CD4-positive, alpha-beta T cell (primary cell): Measurements from ENCODE around the gene GPC5. TPM values are rescaled to one million over a fixed set of nuclear protein-coding genes. Genes with fewer than 3 reads are reported as not detected.
A peak's percentile ranks its signal among the peaks of the same experiment; 100 is the strongest.

Experiments used
- ATAC-seq: fragments of 200-7000 bp; cut with Tn5 transposase; one replicate; pipeline ENCODE4 v1.10.0; 2022; ENCODE audit warnings: mild to moderate bottlenecking; ENCODE audit not compliant: poor library complexity
- CTCF ChIA-PET: fragments of 350-600 bp; sonication (Branson Sonifier 250); formaldehyde crosslinking; loops from one replicate; lab custom pipeline; 2021; ENCODE audit warnings: antibody characterized with exemption, inconsistent platforms; lab: Charles Lee
- POLR2A ChIA-PET: fragments of 350-600 bp; sonication (Branson Sonifier 250); formaldehyde crosslinking; loops from one replicate; lab custom pipeline; 2021; ENCODE audit warnings: antibody characterized with exemption, inconsistent platforms; lab: Charles Lee
- DNase-seq, 14 experiments: peaks; one replicate each; pipeline ENCODE4 v3.0.0-alpha.2; 2013 to 2020; ENCODE audit warnings: mixed read lengths in 2 of 14
- H3K27ac ChIP-seq, 2 donors: one replicate each; pipeline versions ENCODE4 v1.5.1 to v1.7.0; 2013; ENCODE audit warnings: low read length in 2 of 2, low read depth in 1 of 2, mild to moderate bottlenecking in 1 of 2
- H3K27me3 ChIP-seq, 2 experiments: 1 replicate in 1 of 2; 2 replicates in 1 of 2; pipeline versions ENCODE4 v1.6.1 to v1.7.0; 2013; ENCODE audit warnings: low read length in 2 of 2, control low read depth in 1 of 2, mild to moderate bottlenecking in 1 of 2, moderate library complexity in 1 of 2; ENCODE audit not compliant: insufficient read depth in 2 of 2, control insufficient read depth in 1 of 2
- H3K36me3 ChIP-seq: one replicate; pipeline ENCODE4 v1.6.1; 2013; ENCODE audit warnings: low read length, control low read depth; ENCODE audit not compliant: insufficient read depth
- H3K4me1 ChIP-seq: one replicate; pipeline ENCODE4 v1.6.1; 2013; ENCODE audit warnings: low read length, control low read depth; ENCODE audit not compliant: insufficient read depth
- H3K4me3 ChIP-seq: one replicate; pipeline ENCODE4 v1.5.1; 2013; ENCODE audit warnings: mild to moderate bottlenecking, low read length, moderate library complexity
- H3K9me3 ChIP-seq, 2 experiments: 1 replicate in 1 of 2; 2 replicates in 1 of 2; pipeline versions ENCODE4 v1.6.1 to v1.7.0; 2013; ENCODE audit warnings: low read length in 2 of 2, mild to moderate bottlenecking in 2 of 2, control low read depth in 1 of 2, moderate library complexity in 1 of 2; ENCODE audit not compliant: control insufficient read depth in 1 of 2, insufficient read depth in 1 of 2
- H3K27ac Mint-ChIP-seq: one replicate; pipeline ENCODE4 v1.8.0; 2020; ENCODE audit warnings: mixed read lengths
- H3K27me3 Mint-ChIP-seq: one replicate; pipeline ENCODE4 v1.8.0; 2021; ENCODE audit warnings: mixed read lengths
- H3K36me3 Mint-ChIP-seq: one replicate; pipeline ENCODE4 v1.8.0; 2021; ENCODE audit warnings: low read depth, mixed read lengths
- H3K4me1 Mint-ChIP-seq: one replicate; pipeline ENCODE4 v1.8.0; 2021; ENCODE audit warnings: low read depth, mixed read lengths
- H3K4me3 Mint-ChIP-seq: one replicate; pipeline ENCODE4 v1.8.0; 2020; ENCODE audit warnings: mild to moderate bottlenecking, mixed read lengths
- H3K9me3 Mint-ChIP-seq: one replicate; pipeline ENCODE4 v1.8.0; 2020; ENCODE audit warnings: mixed read lengths
- intact Hi-C, 2 experiments: fragments of 100-400 bp; cut with DNase I in 1 of 2; cut with micrococcal nuclease in 1 of 2; formaldehyde crosslinking; loops; one replicate each; pipeline versions ENCODE4 v1.15.1 to v1.9.0; 2023 to 2025; cut with DNase I, micrococcal nuclease
- total RNA-seq, 174 experiments: library from RNA in 2 of 174; stranded (reverse) in 2 of 174; gene quantifications; one replicate each; pipeline ENCODE4 v1.2.3 and lab custom pipeline; 2021 to 2026
- TF ChIP-seq, protein P1 (sequence below): fragments of 200-600 bp; IDR thresholded peaks from one replicate; pipeline ENCODE4 v1.8.0; 2022; ENCODE audit warnings: antibody characterized with exemption, mild to moderate bottlenecking

GPC5 gene
- total RNA-seq, 2 experiments from 2014 or later: not detected

DNA sequence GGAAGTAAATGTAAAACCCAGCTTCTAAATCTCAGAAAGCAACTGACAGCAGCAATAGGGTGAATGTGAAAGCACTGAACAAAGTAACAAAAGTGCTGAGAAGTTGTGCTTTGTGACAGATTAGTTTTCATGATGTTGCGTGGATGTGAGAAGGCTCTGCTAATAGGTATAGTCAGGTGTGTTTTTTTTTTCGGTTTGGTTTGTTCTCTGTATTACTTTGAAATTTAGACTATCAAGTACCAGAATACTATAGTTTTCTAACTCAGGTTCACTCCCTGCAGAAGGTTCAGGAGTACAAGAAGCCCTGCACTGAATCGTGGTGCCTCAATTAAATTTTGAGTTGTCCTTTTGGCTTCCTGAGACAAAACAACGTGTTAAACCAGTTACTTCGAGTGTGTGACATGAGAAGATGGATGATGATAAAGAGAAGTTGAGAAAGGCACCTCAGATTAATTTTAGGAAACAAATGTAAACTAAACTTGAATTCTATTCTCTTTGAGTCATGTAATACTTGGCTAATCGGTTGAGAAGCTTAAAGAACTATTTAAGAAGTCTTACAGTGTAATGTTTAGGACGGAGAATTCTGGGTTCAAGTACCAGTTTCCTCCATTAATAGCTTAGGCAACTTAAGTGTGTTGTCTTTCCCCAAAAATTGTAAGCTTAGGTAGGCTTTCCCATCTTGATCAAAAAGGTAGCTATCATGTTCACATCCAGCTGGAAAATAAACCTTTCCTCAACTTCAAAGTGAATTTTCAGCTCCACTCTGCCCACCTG is 40.6 kb upstream of the GPC5 start:
- Histone ChIP-seq H3K27ac (no peak overlapping the region), H3K4me1 (no peaks in the 10 kb centered on the region), H3K36me3 (peaks cover 31% of the 10 kb centered on the region), H3K27me3 (no peaks in the 10 kb centered on the region), H3K4me3 (no peak overlapping the region), H3K9me3 (no peaks in the 10 kb centered on the region)
- peaks cover 41% of the 10 kb centered on the region for H3K36me3 Mint-ChIP-seq
- no peaks in the 10 kb centered on the region for H3K27me3 Mint-ChIP-seq
- intact Hi-C loops: no loop called here
- DNase-seq: no peak
- H3K9me3 Mint-ChIP-seq: no peaks in the 10 kb centered on the region
- TF ChIP-seq, protein P1, sequence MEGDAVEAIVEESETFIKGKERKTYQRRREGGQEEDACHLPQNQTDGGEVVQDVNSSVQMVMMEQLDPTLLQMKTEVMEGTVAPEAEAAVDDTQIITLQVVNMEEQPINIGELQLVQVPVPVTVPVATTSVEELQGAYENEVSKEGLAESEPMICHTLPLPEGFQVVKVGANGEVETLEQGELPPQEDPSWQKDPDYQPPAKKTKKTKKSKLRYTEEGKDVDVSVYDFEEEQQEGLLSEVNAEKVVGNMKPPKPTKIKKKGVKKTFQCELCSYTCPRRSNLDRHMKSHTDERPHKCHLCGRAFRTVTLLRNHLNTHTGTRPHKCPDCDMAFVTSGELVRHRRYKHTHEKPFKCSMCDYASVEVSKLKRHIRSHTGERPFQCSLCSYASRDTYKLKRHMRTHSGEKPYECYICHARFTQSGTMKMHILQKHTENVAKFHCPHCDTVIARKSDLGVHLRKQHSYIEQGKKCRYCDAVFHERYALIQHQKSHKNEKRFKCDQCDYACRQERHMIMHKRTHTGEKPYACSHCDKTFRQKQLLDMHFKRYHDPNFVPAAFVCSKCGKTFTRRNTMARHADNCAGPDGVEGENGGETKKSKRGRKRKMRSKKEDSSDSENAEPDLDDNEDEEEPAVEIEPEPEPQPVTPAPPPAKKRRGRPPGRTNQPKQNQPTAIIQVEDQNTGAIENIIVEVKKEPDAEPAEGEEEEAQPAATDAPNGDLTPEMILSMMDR: no peak
- ChIA-PET CTCF (no interaction called here), POLR2A (interaction anchor here (0.9 kb wide), 1 partner anchor 11 kb away, joined by 3 read pairs; no protein-coding TSS in a partner anchor)
- no peak overlapping the region for H3K4me3 Mint-ChIP-seq
- ATAC-seq: no peak
- H3K27ac Mint-ChIP-seq: peak overlapping the region; percentile 45
- peaks cover 40% of the 10 kb centered on the region for H3K4me1 Mint-ChIP-seq

DNA sequence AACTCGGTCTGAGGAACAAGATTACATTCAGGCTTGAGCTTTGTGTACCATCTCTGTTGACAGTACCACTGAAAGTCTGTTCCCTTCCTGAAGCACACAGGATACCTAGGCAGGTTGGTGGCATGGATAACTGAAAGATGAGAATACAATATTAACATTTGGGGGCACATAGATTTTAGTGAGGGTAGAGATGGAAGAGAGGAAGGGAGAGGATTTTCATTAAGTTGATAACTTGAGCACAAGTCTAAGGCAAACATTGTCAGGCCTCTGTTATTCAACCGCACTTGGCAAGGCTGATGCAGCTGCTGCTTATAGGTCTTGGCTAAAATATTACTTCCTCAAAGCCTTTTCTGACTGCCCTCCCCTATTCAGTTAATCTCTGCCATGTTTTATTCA is 40.0 kb upstream of the GPC5 start:
- H3K4me1 ChIP-seq: no peaks in the 10 kb centered on the region
- TF ChIP-seq, protein P1: no peak
- no peak overlapping the region for H3K4me3 ChIP-seq
- ChIA-PET POLR2A (interaction anchor here (0.9 kb wide), 1 partner anchor 12 kb away, joined by 3 read pairs; no protein-coding TSS in a partner anchor), CTCF (no interaction called here)
- no peaks in the 10 kb centered on the region for H3K27me3 ChIP-seq
- Mint-ChIP-seq H3K36me3 (peaks cover 35% of the 10 kb centered on the region), H3K27ac (peak overlapping the region; percentile 45), H3K27me3 (no peaks in the 10 kb centered on the region), H3K4me1 (peaks cover 36% of the 10 kb centered on the region), H3K9me3 (no peaks in the 10 kb centered on the region), H3K4me3 (no peak overlapping the region)
- H3K27ac ChIP-seq: no peak overlapping the region
- intact Hi-C loops: no loop called here
- H3K36me3 ChIP-seq: peaks cover 25% of the 10 kb centered on the region
- no peaks in the 10 kb centered on the region for H3K9me3 ChIP-seq
- no peak for DNase-seq
- ATAC-seq: no peak

DNA sequence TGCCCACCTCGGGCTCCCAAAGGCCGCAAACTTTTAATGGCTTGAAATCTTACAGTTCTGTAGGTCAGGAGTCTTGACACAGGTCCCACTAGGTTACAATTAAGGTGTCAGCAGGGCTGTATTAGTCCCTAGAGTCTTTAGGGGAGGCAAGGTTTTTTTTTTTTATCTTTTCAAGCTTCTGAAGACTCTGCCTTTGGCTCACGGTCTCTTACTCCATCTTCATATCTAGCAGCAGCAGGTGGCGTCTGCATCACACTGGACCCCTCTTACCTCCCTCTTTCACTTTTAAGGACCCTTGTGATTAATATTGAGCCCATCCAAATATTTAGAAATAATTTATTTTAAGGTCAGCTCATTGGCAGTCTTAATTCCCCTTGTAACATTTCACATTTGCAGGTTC is 39.3 kb upstream of the GPC5 start:
- Histone ChIP-seq H3K27ac (no peak overlapping the region), H3K27me3 (no peaks in the 10 kb centered on the region), H3K36me3 (peaks cover 18% of the 10 kb centered on the region), H3K9me3 (no peaks in the 10 kb centered on the region), H3K4me1 (no peaks in the 10 kb centered on the region), H3K4me3 (no peak overlapping the region)
- CTCF ChIA-PET: no interaction called here
- ATAC-seq (no peak), DNase-seq (no peak)
- TF ChIP-seq, protein P1: no peak
- Mint-ChIP-seq H3K27me3 (no peaks in the 10 kb centered on the region), H3K36me3 (peaks cover 30% of the 10 kb centered on the region), H3K4me3 (no peak overlapping the region), H3K9me3 (no peaks in the 10 kb centered on the region), H3K4me1 (peaks cover 34% of the 10 kb centered on the region), H3K27ac (no peak overlapping the region)
- intact Hi-C loops: no loop called here
- POLR2A ChIA-PET: interaction anchor here (1.4 kb wide), 1 partner anchor 9 kb away, joined by 5 read pairs; no protein-coding TSS in a partner anchor
